Transverse colon (tissue), 4 donors: ENCODE results near the gene MPND.

Source experiments
- POLR2A ChIP-seq: fragments of 450-650 bp; IDR thresholded peaks from one replicate; pipeline ENCODE4 v1.6.1; 2016; ENCODE audit warnings: antibody characterized with exemption, mild to moderate bottlenecking, moderate library complexity
- POLR2AphosphoS5 ChIP-seq, 3 donors: sonication (generic); formaldehyde crosslinking; IDR thresholded peaks; one replicate each; pipeline ENCODE4 v1.6.1; 2016; ENCODE audit warnings: antibody characterized with exemption in 3 of 3
- TF ChIP-seq, protein P1 (sequence below), 5 experiments: fragments of 200-600 bp in 3 of 5; fragments of 450-650 bp in 2 of 5; sonication (generic) in 3 of 5; IDR thresholded peaks; 1 replicate in 2 of 5; 2 replicates in 3 of 5; pipeline ENCODE4 v1.5.1; 2016 to 2017; ENCODE audit warnings: antibody characterized with exemption in 5 of 5, inconsistent platforms in 3 of 5, mild to moderate bottlenecking in 2 of 5, moderate library complexity in 1 of 5

DNA sequence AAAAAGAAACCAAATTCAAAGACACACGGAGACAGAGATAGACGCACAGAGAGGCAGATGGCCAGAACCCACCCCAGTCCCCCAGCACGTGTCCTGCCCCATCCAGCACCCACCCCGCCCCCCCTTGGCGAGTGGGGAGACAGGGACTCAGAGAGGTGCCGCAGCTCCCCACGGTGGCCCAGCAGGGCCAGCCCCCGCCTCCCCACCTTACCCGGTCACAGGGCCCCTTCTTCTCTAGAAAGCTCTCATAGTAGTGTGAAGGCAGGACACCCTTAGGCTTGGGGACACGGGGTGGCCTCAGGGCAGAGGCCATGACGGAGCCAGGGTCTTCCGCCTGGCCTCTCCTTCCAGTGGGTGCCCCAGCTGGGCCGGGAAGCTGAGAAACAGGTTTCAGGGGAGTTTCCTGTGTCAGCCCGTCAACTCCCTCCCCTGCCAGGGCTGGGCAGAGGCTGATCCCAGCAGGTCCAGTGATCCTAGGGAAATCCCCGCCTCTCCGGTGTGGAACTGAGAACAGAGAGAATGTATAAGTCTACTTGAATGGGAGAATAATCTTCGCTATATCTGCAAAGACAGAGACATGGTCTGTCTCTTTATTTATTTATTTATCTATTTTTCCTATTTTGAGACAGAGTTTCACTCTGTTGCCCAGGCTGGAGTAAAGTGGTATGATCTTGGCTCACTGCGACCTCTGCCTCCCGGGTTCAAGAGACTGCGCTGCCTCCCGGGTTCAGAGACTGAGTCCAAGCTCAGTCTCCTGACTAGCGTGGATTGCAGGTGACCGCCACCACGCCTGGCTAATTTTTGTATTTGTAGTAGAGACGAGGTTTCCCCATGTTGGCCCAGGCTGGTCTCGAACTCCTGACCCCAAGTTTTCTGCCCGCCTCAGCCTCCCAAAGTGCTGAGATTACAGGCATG, 4.7 kb upstream of the MPND start, which contains the start of gene STAP2:
- TF ChIP-seq POLR2AphosphoS5 (IDR thresholded peaks at IDR 0.05) (peak in 2 of 3 donors; percentile 69 to 76), POLR2A (peak; percentile 78)
- TF ChIP-seq, protein P1, sequence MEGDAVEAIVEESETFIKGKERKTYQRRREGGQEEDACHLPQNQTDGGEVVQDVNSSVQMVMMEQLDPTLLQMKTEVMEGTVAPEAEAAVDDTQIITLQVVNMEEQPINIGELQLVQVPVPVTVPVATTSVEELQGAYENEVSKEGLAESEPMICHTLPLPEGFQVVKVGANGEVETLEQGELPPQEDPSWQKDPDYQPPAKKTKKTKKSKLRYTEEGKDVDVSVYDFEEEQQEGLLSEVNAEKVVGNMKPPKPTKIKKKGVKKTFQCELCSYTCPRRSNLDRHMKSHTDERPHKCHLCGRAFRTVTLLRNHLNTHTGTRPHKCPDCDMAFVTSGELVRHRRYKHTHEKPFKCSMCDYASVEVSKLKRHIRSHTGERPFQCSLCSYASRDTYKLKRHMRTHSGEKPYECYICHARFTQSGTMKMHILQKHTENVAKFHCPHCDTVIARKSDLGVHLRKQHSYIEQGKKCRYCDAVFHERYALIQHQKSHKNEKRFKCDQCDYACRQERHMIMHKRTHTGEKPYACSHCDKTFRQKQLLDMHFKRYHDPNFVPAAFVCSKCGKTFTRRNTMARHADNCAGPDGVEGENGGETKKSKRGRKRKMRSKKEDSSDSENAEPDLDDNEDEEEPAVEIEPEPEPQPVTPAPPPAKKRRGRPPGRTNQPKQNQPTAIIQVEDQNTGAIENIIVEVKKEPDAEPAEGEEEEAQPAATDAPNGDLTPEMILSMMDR (IDR thresholded peaks at IDR 0.05), result no peak
